GM12878 (cell line): ENCODE measurements around the gene EFNA2. TPM values are rescaled to one million over a fixed set of nuclear protein-coding genes. Genes with fewer than 3 reads are reported as not detected.

Source experiments
- ATAC-seq: fragments of 200-7000 bp; cut with Tn5 transposase; 3 replicates; pipeline ENCODE4 v1.9.1; 2020; ENCODE audit warnings: mild to moderate bottlenecking, moderate library complexity
- BruUV-seq: library from RNA; stranded (reverse); fragments of 400-500 nt; replicated peaks from 2 replicates; lab custom pipeline; 2021; lab: Mats Ljungman, UMichigan
- CTCF ChIA-PET: fragments of 300-600 bp; sonication (Branson Sonifier 250); formaldehyde crosslinking; extraction: SDS; loops from one replicate; lab custom pipeline; 2021; ENCODE audit warnings: inconsistent platforms; lab: Yijun Ruan, JAX
- POLR2A ChIA-PET: fragments of 350-600 bp; formaldehyde crosslinking; extraction: SDS; loops from one replicate; lab custom pipeline; 2021; ENCODE audit warnings: inconsistent platforms; lab: Charles Lee
- RAD21 ChIA-PET: fragments of 300-600 bp; sonication (Branson Sonifier 250); formaldehyde crosslinking; loops from one replicate; lab custom pipeline; 2023; ENCODE audit warnings: antibody characterized with exemption; ENCODE audit not compliant: unreplicated experiment; lab: Charles Lee
- SMC1A ChIA-PET: fragments of 300-600 bp; sonication (Branson Sonifier 250); formaldehyde crosslinking; loops from one replicate; lab custom pipeline; 2023; ENCODE audit not compliant: unreplicated experiment, uncharacterized antibody; lab: Charles Lee
- DNase-seq: peaks from one replicate; pipeline ENCODE4 v3.0.0-alpha.2; 2011; ENCODE audit warnings: low read depth, low spot score
- FAIRE-seq: peaks from 3 replicates; lab custom pipeline; 2011; peaks lifted over from hg19 to GRCh38; lab: Jason Lieb, UNC
- H2AFZ ChIP-seq: 2 replicates; pipeline ENCODE4 v1.6.0; 2011; ENCODE audit warnings: low read depth, low read length, control low read depth; ENCODE audit not compliant: control insufficient read depth
- H3K27ac ChIP-seq: 2 replicates; pipeline ENCODE4 v1.5.1; 2011; ENCODE audit warnings: control low read depth; ENCODE audit not compliant: control insufficient read depth, insufficient read depth
- H3K27me3 ChIP-seq, 2 experiments: replicated peaks in 1 of 2; 2 replicates each; pipeline versions ENCODE4 v1.6.0 to v1.6.1; 2011; ENCODE audit warnings: low read length in 1 of 2; ENCODE audit not compliant: control insufficient read depth in 2 of 2, insufficient read depth in 2 of 2
- H3K36me3 ChIP-seq, 2 experiments: 2 replicates each; pipeline ENCODE4 v1.5.1; 2011; ENCODE audit warnings: low read length in 1 of 2; ENCODE audit not compliant: control insufficient read depth in 2 of 2, insufficient read depth in 2 of 2
- H3K4me1 ChIP-seq: 2 replicates; pipeline ENCODE4 v1.6.1; 2011; ENCODE audit warnings: mild to moderate bottlenecking, low read length, moderate library complexity, mixed read lengths; ENCODE audit not compliant: control insufficient read depth, insufficient read depth
- H3K4me2 ChIP-seq: 2 replicates; pipeline ENCODE4 v1.6.0; 2011; ENCODE audit warnings: control low read depth; ENCODE audit not compliant: control insufficient read depth, insufficient read depth
- H3K4me3 ChIP-seq: fragments of 200-600 bp; sonication (generic); 2 replicates; pipeline ENCODE4 v1.5.1; 2016
- H3K79me2 ChIP-seq: 2 replicates; pipeline ENCODE4 v1.6.0; 2011; ENCODE audit warnings: low read length; ENCODE audit not compliant: control insufficient read depth, insufficient read depth
- H3K9ac ChIP-seq: 2 replicates; pipeline ENCODE4 v1.8.0; 2011; ENCODE audit warnings: low read length, control low read depth, mixed read lengths; ENCODE audit not compliant: control insufficient read depth, insufficient read depth
- H3K9me3 ChIP-seq: replicated peaks from 3 replicates; pipeline ENCODE4 v1.5.1; 2011; ENCODE audit warnings: mild to moderate bottlenecking, low read length; ENCODE audit not compliant: control insufficient read depth, insufficient read depth
- H4K20me1 ChIP-seq: 2 replicates; pipeline ENCODE4 v1.6.0; 2011; ENCODE audit not compliant: control insufficient read depth, insufficient read depth
- LARP7 ChIP-seq: fragments of 450-650 bp; IDR thresholded peaks from 2 replicates; pipeline ENCODE4 v1.6.1; 2017; ENCODE audit warnings: mild to moderate bottlenecking
- SPI1 ChIP-seq: IDR thresholded peaks from 2 replicates; pipeline ENCODE4 v1.6.1; 2011; ENCODE audit warnings: low read depth, mild to moderate bottlenecking, low read length, moderate library complexity, borderline replicate concordance; ENCODE audit not compliant: insufficient read depth
- TCF12 ChIP-seq: IDR thresholded peaks from 2 replicates; pipeline ENCODE4 v1.6.1; 2011; ENCODE audit warnings: low read depth, mild to moderate bottlenecking, low read length
- WGBS: methylation state at CpG from one replicate; pipeline ENCODE4 v1.1.6; 2016; ENCODE audit warnings: low lambda C conversion rate; ENCODE audit not compliant: insufficient replicate concordance, insufficient coverage; ENCODE audit errors: missing lambda C conversion rate; 5-methylcytosine and 5-hydroxymethylcytosine counted together
- in situ Hi-C: fragments of 300-500 bp; cut with MboI; formaldehyde crosslinking; loops from 9 replicates; pipeline ENCODE4 v1.14.3; 2018; ENCODE audit warnings: mixed read lengths
- intact Hi-C: fragments of 100-400 bp; cut with micrococcal nuclease; formaldehyde crosslinking; loops from one replicate; pipeline ENCODE4 v1.14.2; 2022; ENCODE audit not compliant: unreplicated experiment
- polyA plus RNA-seq, 11 experiments: library from polyadenylated mRNA; depleted of rRNA in 4 of 11; unstranded in 6 of 11; stranded (reverse) in 5 of 11; fragments of >200 nt; fragmentation: Nextera tagmentation in 4 of 11; fragmentation: Illumina TruSeq in 1 of 11; extraction: Ambion mirVana in 4 of 11; extraction: Trizol in 1 of 11; gene quantifications; 1 replicate in 1 of 11; 2 replicates in 10 of 11; pipeline versions ENCODE4 v1.2.1 to v1.2.3, GENCODE V29; 2011 to 2016; ENCODE audit warnings: inconsistent platforms in 2 of 11, missing spikeins in 2 of 11, low read depth in 1 of 11
- total RNA-seq, 4 experiments: library from RNA; depleted of rRNA in 3 of 4; stranded (reverse); fragments of >200 nt in 3 of 4; fragmentation: Illumina TruSeq in 1 of 4; extraction: Trizol in 1 of 4; gene quantifications; 2 replicates each; pipeline versions ENCODE4 v1.2.1 to v1.2.3, GENCODE V29; 2013 to 2021
- TF ChIP-seq, protein P1 (sequence below): fragments of 450-650 bp; IDR thresholded peaks from 2 replicates; pipeline ENCODE4 v1.6.1; 2016; ENCODE audit warnings: mild to moderate bottlenecking, moderate library complexity, borderline replicate concordance
- TF ChIP-seq, protein P2 (sequence below): IDR thresholded peaks from 2 replicates; pipeline ENCODE4 v1.6.1; 2011; ENCODE audit warnings: borderline replicate concordance, low read depth, mild to moderate bottlenecking, moderate library complexity, mixed read lengths, low read length; ENCODE audit not compliant: insufficient read depth; ENCODE audit errors: extremely low read length

The EFNA2 gene
- total and polyA plus RNA-seq, 10 of the 15 experiments (the other 5 are each of a cell fraction or from before 2014, with no cell fraction given): not detected

DNA sequence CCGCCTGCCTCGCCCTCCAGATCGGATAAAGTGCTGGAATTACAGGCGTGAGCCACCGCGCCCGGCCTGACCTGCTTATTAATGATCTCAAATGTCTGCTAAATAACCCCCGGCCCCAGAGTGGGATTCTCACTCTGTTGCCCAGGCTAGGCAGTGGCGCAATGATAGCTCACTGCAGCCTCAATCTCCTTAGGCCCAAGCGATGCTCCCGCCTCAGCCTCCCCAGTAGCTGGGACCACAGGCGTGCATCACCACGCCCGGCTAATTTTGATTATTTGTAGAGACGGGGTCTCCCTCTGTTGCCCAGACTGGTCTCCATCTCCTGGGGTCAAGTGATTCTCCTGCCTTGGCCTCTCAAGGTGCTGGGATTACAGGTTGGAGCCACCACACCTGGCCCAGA lies 44.7 kb upstream of the EFNA2 start:
- SMC1A ChIA-PET: interaction anchor here (1.4 to 6.9 kb wide), 2 partner anchors 26 to 128 kb away, joined by 7 to 172 read pairs; partner anchors contain the start of gene CIRBP
- WGBS: 30% methylated on average over 15 of the region's 15 CpGs
- in situ Hi-C loops (no loop called here), intact Hi-C loops (loop anchor here (5.0 to 10.0 kb wide), 2 partner anchors 139 to 316 kb away; partner anchors contain the start of genes ARID3A and GPX4)
- RAD21 ChIA-PET: interaction anchor here (0.8 to 2.0 kb wide), 7 partner anchors 18 to 467 kb away, joined by 3 to 18 read pairs (median 4); partner anchors contain the start of gene CIRBP
- no peak overlapping the region; the same call in 1 of the 2 replicates for H2AFZ ChIP-seq
- CTCF ChIA-PET: interaction anchor here (0.7 to 6.1 kb wide), 13 partner anchors 12 to 377 kb away, joined by 3 to 363 read pairs (median 3); partner anchors contain the start of genes CIRBP, RNU6-2 and SBNO2
- peak overlapping the region; percentile 85 for H3K4me2 ChIP-seq
- H4K20me1 ChIP-seq: no peaks in the 10 kb centered on the region
- TF ChIP-seq LARP7 (0 out of 2 replicates have a peak, but pooled peaks have one; percentile 37), TCF12 (no peak), SPI1 (no peak)
- TF ChIP-seq, protein P1, sequence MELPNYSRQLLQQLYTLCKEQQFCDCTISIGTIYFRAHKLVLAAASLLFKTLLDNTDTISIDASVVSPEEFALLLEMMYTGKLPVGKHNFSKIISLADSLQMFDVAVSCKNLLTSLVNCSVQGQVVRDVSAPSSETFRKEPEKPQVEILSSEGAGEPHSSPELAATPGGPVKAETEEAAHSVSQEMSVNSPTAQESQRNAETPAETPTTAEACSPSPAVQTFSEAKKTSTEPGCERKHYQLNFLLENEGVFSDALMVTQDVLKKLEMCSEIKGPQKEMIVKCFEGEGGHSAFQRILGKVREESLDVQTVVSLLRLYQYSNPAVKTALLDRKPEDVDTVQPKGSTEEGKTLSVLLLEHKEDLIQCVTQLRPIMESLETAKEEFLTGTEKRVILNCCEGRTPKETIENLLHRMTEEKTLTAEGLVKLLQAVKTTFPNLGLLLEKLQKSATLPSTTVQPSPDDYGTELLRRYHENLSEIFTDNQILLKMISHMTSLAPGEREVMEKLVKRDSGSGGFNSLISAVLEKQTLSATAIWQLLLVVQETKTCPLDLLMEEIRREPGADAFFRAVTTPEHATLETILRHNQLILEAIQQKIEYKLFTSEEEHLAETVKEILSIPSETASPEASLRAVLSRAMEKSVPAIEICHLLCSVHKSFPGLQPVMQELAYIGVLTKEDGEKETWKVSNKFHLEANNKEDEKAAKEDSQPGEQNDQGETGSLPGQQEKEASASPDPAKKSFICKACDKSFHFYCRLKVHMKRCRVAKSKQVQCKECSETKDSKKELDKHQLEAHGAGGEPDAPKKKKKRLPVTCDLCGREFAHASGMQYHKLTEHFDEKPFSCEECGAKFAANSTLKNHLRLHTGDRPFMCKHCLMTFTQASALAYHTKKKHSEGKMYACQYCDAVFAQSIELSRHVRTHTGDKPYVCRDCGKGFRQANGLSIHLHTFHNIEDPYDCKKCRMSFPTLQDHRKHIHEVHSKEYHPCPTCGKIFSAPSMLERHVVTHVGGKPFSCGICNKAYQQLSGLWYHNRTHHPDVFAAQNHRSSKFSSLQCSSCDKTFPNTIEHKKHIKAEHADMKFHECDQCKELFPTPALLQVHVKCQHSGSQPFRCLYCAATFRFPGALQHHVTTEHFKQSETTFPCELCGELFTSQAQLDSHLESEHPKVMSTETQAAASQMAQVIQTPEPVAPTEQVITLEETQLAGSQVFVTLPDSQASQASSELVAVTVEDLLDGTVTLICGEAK: peak; percentile 20; the same call in 1 of the 2 replicates
- TF ChIP-seq, protein P2, sequence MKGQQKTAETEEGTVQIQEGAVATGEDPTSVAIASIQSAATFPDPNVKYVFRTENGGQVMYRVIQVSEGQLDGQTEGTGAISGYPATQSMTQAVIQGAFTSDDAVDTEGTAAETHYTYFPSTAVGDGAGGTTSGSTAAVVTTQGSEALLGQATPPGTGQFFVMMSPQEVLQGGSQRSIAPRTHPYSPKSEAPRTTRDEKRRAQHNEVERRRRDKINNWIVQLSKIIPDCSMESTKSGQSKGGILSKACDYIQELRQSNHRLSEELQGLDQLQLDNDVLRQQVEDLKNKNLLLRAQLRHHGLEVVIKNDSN: no peak
- BruUV-seq: no TSS peak
- peak overlapping the region; percentile 85 for H3K9ac ChIP-seq
- H3K9me3 ChIP-seq: no peaks in the 10 kb centered on the region; the same call in 2 of the 3 replicates
- DNase-seq: no peak
- H3K36me3 ChIP-seq: no peaks in the 10 kb centered on the region; a peak in 2 of 4 replicates
- no peak for FAIRE-seq
- H3K4me3 ChIP-seq: peak overlapping the region; percentile 60; the same call in 1 of the 2 replicates
- POLR2A ChIA-PET: interaction anchor here (0.7 to 7.7 kb wide), 3 partner anchors 25 to 333 kb away, joined by 3 to 184 read pairs (median 4); partner anchors contain the start of gene CIRBP
- peaks cover 24% of the 10 kb centered on the region for H3K4me1 ChIP-seq
- H3K27ac ChIP-seq: no peak overlapping the region
- peaks cover 0 to 10% of the 10 kb centered on the region in 2 experiments; a peak in 3 of 4 replicates for H3K27me3 ChIP-seq
- no peak for ATAC-seq
- peaks cover 17% of the 10 kb centered on the region for H3K79me2 ChIP-seq
